HG03378 (cell line): Measurements from ENCODE around the gene TTLL7.
"Not testable (repeated sequence)": the region's sequence is repeated elsewhere in the genome, so short reads cannot be mapped to it uniquely, and the experiment has no call there.

Source experiments
- ATAC-seq: cut with Tn5 transposase; IDR thresholded peaks from one replicate; pipeline ENCODE4 v1.9.1; 2021; ENCODE audit warnings: mild to moderate bottlenecking, moderate library complexity; ENCODE audit not compliant: unreplicated experiment

Gene TTLL7

DNA sequence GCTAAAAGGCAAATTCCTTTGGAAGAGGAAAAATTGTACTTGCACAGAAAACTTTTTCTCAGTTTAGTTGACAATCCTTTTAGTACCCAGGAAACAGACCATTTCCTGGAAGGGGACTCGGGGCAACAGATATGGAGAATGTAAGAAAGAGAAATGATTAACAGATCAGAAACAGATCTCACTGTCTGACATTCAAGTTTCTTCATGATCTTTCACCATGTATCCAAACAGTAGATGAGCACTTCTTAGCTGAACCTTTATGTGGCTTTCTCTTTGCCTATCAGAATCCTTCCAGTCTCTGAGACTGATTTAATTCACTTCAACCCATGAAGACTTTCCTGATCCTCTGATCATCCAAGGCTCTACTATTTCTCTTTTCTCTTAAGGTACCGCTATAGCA, 2.7 kb downstream of the TTLL7 start:
- ATAC-seq, result no peak

GRCh38 chr1:83995649-83996048, 3.3 kb downstream of the TTLL7 start:
- no peak for ATAC-seq

DNA sequence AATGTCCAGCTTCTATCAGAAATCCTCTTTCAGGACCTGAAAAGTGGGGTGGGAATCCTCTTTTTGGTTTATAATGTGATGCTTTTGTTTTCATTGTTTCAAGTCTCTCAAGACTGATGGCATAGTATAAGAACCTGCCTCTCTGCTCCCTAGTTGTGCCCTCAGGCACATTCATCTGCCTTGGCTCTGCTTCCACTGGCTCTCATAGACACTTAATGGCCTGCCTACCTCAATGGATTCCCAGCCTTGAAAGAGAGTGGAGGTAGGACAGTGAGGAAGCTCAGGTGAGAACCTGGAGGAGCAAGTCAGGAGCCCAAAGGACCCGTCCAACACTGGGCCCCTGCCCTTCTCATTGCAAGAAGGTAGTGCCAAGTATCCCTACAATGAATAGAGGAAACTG, 4.8 kb downstream of the TTLL7 start:
- no peak for ATAC-seq

- ATAC-seq, result no peak
Observed at GRCh38 chr1:83990734-83991133, 8.2 kb downstream of the TTLL7 start.

DNA sequence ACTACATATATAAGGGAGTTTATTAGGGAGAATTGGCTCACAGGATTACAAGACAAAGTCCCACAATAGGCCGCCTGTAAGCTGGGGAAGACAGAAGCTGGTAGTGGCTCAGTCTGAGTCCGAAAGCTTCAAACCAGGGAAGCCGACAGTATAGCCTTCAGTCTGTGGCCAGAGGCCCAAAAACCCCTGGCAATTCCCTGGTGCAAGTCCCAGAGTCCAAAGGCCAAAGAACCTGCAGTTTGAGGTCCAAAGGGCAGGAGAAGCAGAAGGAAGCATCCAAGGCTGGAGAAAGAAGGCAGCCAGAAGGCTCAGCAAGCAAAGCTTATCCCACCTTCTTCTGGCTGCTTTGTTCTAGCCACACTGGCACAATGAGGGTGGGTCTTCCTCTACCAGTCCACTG, 13.9 kb downstream of the TTLL7 start:
- ATAC-seq, result no peak

DNA sequence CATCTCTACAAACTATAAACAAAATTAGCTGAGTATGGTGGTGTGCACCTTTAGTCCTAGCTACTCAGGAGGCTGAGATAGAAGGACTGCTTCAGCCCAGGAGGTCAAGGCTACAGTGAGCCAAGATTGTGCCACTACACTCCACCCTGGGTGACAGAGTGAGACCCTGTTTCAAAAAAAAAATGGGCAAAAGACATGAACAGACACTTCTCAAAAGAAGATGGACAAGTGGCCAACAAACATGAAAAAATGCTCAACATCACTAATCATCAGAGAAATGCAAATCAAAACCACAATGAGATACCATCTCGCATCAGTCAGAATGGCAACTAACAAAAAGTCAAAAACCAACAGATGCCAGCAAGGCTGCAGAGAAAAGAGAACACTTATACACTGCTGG, 15.0 kb downstream of the TTLL7 start:
- not testable (repeated sequence) for ATAC-seq

DNA sequence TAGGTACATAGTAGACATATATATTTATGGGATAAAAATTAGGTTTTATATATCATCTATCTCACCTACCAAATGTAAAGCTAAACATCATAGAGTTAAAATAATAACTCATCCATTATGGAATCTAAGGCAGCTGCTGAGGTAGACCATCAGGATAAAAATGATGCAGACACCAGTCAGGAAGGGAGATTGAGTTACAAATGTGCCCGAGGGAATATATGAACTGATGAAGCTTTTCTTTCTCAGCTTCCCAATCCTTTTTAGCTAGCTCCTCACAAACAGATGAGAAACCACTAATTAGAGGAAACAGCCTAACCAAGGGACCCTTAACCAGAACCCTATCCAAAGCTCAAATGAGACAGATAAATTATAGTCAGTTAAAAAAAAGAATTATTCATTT, 20.9 kb downstream of the TTLL7 start:
- ATAC-seq, result no peak

- no peak for ATAC-seq
Observed at GRCh38 chr1:83976920-83977319, 22.0 kb downstream of the TTLL7 start.

DNA sequence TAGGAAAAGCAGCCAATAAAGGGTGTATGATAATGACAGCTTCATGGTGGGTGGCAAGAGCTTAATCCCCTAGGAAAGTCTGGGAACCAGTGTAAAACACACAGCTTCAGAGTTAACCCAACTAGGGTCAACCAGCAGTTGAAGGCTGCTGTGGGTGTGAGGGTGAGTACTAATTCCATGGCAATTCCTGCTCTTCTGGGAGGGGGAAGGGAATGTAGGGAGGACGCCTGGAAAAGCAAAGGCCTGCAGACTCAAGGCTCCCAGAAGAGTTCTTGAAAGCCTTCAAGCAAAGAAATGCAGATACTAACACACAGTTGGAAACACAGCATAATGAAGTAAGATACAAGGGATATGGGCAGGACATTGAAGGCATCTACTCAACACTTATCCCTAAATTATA, 28.1 kb downstream of the TTLL7 start:
- ATAC-seq, result no peak

DNA sequence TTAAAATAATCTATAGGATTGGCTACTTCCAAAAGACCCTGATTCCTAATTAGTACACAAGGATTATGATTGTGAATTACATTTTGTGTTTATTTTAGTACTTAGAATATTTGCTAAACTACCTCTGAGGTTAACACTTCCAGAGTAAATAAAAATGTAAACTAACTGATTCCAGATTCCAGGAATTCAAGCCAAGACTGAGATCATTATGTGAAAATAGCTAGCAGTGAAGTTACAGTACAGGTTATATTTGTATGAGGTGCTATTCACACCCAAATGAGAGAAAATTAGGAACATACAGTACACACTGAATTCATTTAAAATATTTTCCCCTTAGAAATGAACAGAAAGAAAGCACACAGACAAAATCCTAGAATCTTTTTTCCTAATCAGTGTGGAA, 28.8 kb downstream of the TTLL7 start:
- ATAC-seq, result no peak

GRCh38 chr1:83967336-83967735, 31.6 kb downstream of the TTLL7 start:
- no peak for ATAC-seq

DNA sequence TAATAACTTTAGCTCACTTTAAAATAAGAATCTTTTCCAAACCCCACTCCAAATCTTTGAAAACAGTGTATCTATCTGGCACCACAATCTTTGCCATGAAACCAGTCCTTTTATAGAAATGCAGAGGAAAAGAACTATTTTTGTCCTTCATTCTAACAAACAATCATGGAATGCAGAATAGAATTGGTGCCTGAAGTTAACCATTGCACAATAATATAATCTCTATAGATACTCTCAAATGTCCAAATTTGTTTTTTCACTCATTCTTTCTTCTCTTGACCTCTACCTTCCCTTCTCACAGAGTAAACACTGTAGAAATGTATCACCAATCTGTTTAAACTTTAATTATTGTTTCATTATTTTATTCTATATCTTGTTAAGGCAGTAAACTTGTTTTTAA, 34.8 kb downstream of the TTLL7 start:
- no peak for ATAC-seq

DNA sequence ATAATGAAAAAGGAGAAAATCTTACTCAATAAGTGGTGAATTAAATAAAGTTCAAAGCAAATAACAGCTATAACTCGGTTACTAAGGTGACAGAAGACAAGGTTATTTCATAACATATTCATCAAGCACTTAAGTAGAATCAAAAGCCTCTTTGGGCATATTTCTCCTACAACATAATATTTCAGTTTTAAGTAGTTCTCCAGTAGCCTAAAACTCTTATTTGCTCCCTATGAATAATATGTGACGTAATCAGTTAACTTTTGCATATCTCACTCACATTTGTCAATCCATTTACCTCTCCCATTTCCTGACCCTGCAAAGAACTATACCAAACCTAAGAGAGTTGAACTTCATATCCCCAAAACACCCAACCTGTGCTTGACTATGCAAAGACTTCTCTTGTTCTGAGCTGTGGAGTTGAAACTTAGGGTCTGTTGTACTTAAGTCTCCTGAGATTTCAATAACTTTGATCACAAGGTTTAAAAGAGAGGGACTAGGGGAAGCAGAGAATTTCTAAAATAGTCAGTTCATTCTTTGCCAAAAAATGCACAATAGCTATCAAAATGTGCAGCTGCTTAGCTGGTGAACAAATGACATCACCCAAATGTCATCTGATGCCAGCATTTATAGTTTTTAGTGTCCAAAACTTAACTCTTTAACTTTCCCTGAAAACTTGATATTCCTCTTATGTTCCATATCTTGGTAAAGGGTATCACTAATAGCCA, 37.2 kb downstream of the TTLL7 start:
- ATAC-seq, result no peak

GRCh38 chr1:83960669-83961277, 38.2 kb downstream of the TTLL7 start:
- no peak for ATAC-seq

DNA sequence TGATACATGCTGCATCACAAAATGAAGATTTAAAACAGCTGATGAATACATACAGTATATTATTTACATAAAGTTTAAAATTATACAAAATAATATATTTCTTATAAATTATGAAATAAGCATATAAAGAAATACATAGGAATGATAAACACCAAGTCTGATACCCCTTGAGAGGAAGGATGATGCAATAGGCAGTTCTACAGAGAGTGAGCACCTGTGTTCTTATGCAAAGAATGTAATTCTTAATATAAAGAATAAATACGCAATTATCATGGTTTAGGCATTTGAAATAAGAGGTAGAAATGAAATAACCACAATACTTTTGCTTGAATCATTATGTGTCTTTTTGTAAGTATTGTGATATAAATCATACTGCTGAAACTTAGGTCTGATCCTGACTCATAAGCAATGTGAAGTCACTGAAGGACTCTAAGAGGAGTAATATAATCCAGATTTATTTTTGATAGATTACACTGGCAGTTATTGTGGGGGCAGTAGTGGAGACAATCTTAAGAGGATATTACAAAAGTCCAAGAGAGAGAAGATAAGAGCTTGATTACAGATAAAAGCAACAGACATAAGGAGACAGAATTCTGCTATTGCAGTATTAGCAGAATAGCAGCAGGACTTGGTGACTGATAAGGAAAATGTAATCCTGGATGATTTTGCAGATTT, 39.0 kb downstream of the TTLL7 start:
- ATAC-seq, result no peak

GRCh38 chr1:83958704-83959103, 40.2 kb downstream of the TTLL7 start:
- no peak for ATAC-seq

DNA sequence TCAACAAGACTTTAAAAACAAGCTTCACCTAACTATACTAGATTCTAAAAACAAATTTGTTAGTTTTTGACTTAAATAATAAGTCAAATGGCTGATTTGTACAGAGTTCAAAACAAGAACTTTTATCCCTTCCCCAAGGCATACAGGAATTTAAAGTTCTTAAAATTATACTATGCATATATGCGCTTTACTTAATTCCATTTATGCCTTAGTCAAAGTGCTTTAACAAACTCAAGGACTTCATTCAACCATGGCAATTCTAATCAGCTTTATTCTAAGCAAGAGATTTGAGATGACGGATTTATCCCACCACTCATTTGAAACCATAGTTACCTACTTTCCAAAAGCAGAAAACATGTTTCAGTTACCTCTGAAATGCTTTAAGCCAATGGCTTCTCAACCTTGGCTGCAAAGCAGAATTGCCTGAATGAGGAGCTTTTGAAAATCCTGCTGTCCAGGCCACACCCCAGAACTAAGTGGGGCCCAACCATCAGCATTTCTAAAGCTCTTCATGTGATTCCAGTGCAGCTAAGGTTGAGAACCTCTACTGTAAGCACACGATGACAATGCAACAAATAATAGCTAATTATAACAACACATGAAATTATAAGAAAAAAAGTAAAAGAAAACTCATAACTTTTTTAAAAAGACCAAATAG, 44.6 kb downstream of the TTLL7 start:
- ATAC-seq, result no peak

- no peak for ATAC-seq
Observed at GRCh38 chr1:83950106-83950661, 48.7 kb downstream of the TTLL7 start.

- no peak for ATAC-seq
Observed at GRCh38 chr1:83942914-83943313, 56.0 kb downstream of the TTLL7 start.

GRCh38 chr1:83934550-83934949, 64.4 kb downstream of the TTLL7 start:
- no peak for ATAC-seq

DNA sequence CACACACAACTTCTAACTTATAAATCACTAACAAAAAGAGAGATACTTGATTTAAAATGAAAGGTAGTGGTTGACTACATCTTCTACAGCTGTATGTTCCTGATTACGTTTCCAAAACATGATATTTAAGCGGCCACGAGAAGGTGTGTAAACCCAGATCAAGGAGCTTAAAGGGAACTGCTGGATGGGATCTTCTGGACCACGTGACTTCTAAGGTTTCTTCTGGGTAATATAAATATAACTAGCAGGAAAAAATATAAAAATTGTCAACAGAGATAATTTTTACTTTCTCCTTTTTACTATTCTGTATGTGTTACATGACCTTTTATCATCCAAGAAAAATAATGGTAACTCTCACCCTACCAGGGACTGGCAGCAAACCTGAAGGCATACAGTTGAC, 66.2 kb downstream of the TTLL7 start:
- ATAC-seq, result no peak

- ATAC-seq, result no peak
Observed at GRCh38 chr1:83932281-83932680, 66.7 kb downstream of the TTLL7 start.
